AG08395 (cell line): ENCODE data around the gene GAPDH.
A peak's percentile ranks its signal among the peaks of the same experiment; 100 is the strongest.
"Not testable (repeated sequence)": the region's sequence is repeated elsewhere in the genome, so short reads cannot be mapped to it uniquely, and the experiment has no call there.

Experiments
- DNase-seq: peaks from one replicate; pipeline ENCODE4 v3.0.0; 2012; ENCODE audit warnings: mixed read lengths, low spot score

GAPDH gene

DNA sequence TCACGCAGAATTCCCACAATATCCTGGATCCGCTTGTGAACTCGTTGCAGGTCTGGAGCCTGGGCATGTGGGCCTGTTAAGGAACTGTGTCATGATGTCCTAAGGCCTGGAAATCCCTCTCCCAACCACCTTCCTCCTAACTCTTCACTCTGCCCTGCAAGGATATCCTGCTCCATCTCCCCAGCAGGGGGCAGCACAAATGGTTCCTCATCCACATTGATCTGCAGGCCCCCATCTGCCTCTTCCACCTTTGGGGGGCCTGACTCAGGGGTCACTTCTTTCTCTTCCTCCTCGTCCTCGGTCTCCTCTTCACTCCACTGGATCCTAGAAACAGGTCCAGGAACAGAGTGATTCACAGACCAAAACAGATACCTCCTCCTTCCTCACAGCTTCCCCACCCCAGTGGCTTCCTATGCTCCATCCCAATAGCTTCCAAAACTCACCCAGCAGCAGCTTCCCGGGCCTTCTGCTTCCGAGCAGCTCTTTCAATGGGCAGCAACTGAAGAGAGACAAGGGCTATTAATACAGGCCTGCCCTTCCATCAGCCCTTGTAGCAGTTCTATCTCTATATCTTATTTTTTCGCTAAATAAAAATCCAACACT is 29.2 kb downstream of the GAPDH start:
- DNase-seq = peak; percentile 72

DNA sequence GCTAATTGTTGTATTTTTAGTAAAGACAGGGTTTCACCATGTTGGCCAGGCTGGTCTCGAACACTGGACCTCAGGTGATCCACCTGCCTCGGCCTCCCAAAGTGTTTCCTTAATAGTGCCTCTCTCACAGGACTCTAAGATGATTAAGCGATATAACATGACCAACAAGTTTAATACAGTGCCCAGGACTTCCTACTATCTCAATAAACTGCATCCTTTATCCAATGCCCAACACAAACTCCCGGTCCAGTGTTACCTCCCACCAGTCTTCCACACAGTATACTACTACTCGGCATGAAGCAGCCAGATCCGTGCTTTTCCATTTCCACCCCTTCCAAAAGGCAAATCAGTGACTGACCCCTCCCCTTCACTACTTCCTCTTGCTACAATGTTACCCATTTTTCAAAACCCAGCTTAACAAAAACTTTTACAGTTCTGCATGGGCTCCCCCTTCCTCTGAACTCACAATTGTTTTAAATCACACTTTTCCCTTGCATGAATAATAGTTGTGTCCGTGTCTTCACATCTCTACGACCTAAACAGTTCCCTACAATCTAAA is 32.9 kb downstream of the GAPDH start:
- DNase-seq = no peak

GRCh38 chr12:6569312-6569711 is 35.0 kb downstream of the GAPDH start:
- no peak for DNase-seq

DNA sequence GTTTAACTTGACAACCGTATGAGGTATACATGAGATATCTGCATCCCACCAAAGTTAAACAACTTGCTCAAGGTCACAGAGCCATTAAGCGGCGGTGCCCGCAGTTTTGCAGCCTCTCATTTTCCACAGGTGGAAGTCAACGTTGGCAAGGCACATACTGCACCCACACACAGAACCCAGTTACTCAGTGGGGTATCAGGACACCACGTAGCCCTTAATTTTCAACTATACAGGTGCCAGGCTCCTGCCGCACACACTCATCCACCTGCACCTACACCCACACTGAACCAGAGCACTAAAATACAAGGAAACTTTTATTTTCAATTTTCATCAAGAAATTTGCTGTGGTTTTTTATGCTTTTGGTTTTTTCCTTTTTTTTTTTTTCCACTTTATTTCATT is 35.5 kb downstream of the GAPDH start:
- no peak for DNase-seq

- peak; percentile 52 for DNase-seq
Measured at GRCh38 chr12:6570264-6570887, 36.1 kb downstream of the GAPDH start.

DNA sequence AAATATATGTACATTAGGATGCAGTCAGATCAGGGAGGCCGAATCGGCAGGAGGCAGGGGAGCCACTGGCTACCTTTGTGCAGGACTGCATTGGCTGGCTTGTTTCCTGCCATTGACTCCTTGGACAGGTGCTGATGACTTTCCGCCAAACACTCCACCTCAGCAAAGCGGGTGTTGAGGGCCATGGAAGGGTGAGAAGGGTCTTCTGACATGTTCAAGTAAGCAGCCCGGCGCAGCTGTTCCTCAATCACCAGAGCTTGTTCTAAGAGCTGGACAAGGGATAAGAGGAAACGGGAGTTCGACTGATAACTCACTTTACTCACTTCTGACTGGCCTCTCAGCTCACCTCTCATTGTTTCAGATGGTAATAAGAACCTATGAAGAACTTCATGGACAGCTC is 38.7 kb downstream of the GAPDH start:
- DNase-seq = no peak

GRCh38 chr12:6574576-6575295 is 40.4 kb downstream of the GAPDH start:
- DNase-seq = no peak

DNA sequence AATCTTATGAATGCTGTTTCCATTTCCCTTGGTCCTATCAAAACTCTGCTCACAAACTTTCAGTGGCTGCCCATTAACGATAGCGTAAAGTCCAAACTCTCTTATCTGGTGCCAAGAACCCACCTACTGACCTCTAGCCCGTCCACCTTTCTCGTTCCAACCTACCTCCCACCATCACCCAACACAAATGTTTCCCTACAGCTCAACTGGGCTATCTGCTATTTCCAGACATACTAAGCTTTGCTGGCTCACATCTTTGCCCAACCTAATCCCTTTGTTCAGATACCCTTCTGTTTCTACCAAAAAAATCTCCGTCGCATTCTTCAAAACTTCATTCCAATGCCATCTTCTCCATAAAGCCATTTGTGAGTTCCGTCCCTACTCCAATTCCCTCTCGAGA is 41.3 kb downstream of the GAPDH start:
- no peak for DNase-seq

DNA sequence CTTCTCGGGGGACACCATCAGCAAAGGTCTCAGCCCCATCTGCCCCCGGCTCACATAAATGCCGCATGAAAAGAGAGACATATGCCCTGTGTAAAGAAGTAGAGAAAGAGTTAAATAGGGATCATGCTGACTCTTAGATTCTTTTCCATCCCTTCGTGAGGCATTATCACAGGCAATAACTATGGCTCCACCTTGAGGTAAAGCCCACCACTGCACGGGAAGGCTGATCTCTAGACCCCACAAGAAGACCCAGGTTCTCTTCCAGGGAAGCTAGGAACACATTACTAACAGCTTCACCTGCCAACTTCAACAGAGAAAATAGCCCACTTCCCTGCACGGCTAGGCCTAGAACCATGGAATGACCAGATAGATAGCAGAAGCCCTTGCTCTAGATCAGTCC is 47.9 kb downstream of the GAPDH start:
- no peak for DNase-seq

- DNase-seq = no peak
Measured at GRCh38 chr12:6582959-6583358, 48.6 kb downstream of the GAPDH start.

DNA sequence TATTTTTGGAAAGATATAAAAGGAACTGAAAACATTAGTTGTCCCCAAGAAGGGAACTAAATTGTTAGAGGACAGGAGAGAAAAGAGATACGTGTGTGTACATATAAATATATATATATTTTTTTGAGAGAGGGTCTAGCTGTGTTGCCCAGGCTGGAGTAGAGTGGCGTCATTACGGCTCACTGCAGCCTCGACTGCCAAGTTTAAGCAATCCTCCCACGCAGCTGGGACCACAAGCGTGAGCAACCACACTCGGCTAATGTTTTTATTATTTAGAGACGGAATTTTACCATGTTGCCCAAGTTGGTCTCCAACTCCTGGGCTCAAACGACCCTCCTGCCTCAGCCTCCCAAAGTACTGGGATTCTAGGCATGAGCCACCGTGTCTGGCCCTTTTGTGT is 50.0 kb downstream of the GAPDH start:
- no peak for DNase-seq

DNA sequence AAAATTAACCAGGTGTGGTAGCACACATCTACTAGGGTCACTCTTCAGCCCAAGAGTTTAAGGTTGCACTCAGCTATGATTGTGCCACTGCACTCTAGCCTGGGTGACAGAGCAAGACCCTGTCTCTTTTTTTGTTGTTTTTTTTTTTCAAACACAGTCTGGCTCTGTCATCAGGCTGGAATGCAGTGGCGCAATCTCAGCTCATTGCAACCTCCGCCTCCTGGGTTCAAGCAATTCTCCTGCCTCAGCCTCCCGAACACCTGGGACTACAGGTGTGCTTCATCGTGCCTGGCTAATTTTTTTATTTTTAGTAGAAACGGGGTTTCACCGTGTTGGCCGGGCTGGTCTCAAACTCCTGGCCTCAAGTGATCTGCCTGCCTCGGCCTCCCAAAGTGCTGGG is 52.3 kb downstream of the GAPDH start:
- DNase-seq = not testable (repeated sequence)
